DMS114 treated with DMSO at 0.1 percent for 48 hours (cell line): ENCODE results near the gene CGB5.
"Not testable (repeated sequence)": the region's sequence is repeated elsewhere in the genome, so short reads cannot be mapped to it uniquely, and the experiment has no call there.

ENCODE experiments used
- DNase-seq: peaks from one replicate; lab custom pipeline; 2025; ENCODE audit not compliant: unreplicated experiment; lab: John Stamatoyannopoulos, UW

The CGB5 gene

GRCh38 chr19:49043548-49043947 is at the start of gene CGB5:
TSS of gene CGB5 (plus strand) at chr19:49043848. CDS start at chr19:49044210, 362 bp downstream.
- not testable (repeated sequence) for DNase-seq

- no peak for DNase-seq
Observed at GRCh38 chr19:48994035-48994386, 49.6 kb upstream of the CGB5 start.

- DNase-seq = peak; percentile 10
Observed at GRCh38 chr19:48997972-48998371, 45.7 kb upstream of the CGB5 start.

GRCh38 chr19:48999481-49000325 is 43.9 kb upstream of the CGB5 start:
- DNase-seq = peak; percentile 30

GRCh38 chr19:49004133-49004532 is 39.5 kb upstream of the CGB5 start:
- DNase-seq = no peak

- DNase-seq = no peak
Observed at GRCh38 chr19:49004964-49005614, 38.6 kb upstream of the CGB5 start.

- DNase-seq = no peak
Observed at GRCh38 chr19:49006905-49007304, 36.7 kb upstream of the CGB5 start.

- DNase-seq = no peak
Observed at GRCh38 chr19:49009828-49010227, 33.8 kb upstream of the CGB5 start.

GRCh38 chr19:49010453-49010852 is 33.2 kb upstream of the CGB5 start:
- no peak for DNase-seq

GRCh38 chr19:49011194-49011593 is 32.5 kb upstream of the CGB5 start:
- DNase-seq = no peak

- DNase-seq = no peak
Observed at GRCh38 chr19:49014123-49014869, 29.4 kb upstream of the CGB5 start.

- no peak for DNase-seq
Observed at GRCh38 chr19:49014870-49015255, 28.8 kb upstream of the CGB5 start.

GRCh38 chr19:49016067-49016839 is 27.4 kb upstream of the CGB5 start:
- no peak for DNase-seq

GRCh38 chr19:49017041-49017665 is 26.5 kb upstream of the CGB5 start, which contains the start of gene LHB:
TSS of gene LHB (minus strand) at chr19:49017091. CDS start at chr19:49017081, 10 bp downstream.
- no peak for DNase-seq

- DNase-seq = no peak
Observed at GRCh38 chr19:49017666-49018351, 25.8 kb upstream of the CGB5 start.

GRCh38 chr19:49018388-49019241 is 25.0 kb upstream of the CGB5 start:
- DNase-seq = not testable (repeated sequence)

GRCh38 chr19:49019242-49019932 is 24.3 kb upstream of the CGB5 start:
- no peak for DNase-seq

GRCh38 chr19:49020342-49020741 is 23.3 kb upstream of the CGB5 start:
- DNase-seq = no peak
